C4-2B (cell line): ENCODE data around the gene TWF2.

Source experiments
- ZFX ChIP-seq: fragments of 450-650 bp; IDR thresholded peaks from 2 replicates; pipeline ENCODE4 v1.6.1; 2017
- TF ChIP-seq, protein P1 (sequence below): fragments of 450-650 bp; conservative IDR thresholded peaks from 2 replicates; pipeline ENCODE4 v1.5.1; 2017; ENCODE audit warnings: mild to moderate bottlenecking

DNA sequence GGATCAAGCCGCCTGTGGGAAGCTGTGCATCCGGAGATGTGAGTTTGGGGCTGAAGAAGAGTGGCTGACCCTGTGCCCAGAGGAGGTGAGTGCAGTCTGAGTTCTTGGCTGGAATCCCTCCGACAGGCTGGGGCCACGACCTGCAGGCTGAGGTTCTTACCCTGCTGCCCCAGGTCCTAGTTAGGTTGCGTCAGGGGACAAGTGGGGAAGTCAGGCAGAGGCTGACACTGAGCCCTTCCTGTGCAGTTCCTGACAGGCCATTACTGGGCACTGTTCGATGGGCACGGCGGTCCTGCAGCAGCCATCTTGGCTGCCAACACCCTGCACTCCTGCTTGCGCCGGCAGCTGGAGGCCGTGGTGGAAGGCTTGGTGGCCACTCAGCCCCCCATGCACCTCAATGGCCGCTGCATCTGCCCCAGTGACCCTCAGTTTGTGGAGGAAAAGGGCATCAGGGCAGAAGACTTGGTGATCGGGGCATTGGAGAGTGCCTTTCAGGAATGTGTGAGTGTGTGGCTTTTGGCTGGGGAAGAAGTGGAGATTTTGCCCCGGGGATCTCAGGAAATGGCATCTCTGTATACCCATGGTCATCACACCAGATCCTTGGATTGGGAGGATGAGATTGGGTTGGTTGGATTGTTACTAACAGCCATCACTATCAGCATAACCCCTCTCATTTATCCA lies 7.9 kb upstream of the TWF2 start:
- TF ChIP-seq, protein P1, sequence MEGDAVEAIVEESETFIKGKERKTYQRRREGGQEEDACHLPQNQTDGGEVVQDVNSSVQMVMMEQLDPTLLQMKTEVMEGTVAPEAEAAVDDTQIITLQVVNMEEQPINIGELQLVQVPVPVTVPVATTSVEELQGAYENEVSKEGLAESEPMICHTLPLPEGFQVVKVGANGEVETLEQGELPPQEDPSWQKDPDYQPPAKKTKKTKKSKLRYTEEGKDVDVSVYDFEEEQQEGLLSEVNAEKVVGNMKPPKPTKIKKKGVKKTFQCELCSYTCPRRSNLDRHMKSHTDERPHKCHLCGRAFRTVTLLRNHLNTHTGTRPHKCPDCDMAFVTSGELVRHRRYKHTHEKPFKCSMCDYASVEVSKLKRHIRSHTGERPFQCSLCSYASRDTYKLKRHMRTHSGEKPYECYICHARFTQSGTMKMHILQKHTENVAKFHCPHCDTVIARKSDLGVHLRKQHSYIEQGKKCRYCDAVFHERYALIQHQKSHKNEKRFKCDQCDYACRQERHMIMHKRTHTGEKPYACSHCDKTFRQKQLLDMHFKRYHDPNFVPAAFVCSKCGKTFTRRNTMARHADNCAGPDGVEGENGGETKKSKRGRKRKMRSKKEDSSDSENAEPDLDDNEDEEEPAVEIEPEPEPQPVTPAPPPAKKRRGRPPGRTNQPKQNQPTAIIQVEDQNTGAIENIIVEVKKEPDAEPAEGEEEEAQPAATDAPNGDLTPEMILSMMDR, result no peak
- no peak for TF ChIP-seq ZFX
